Transverse colon (tissue), 4 donors: ENCODE results near the gene SMG6. TPM values are rescaled to one million over a fixed set of nuclear protein-coding genes. Genes with fewer than 3 reads are reported as not detected.

Source experiments
- DNase-seq: peaks from one replicate; pipeline ENCODE4 v3.0.0-alpha.2; 2019
- H3K27ac ChIP-seq, 4 donors: fragments of 200-600 bp; sonication (generic); 2 replicates each; pipeline ENCODE4 v1.5.1; 2016 to 2018; ENCODE audit warnings: inconsistent platforms in 4 of 4
- H3K27me3 ChIP-seq: fragments of 200-600 bp; sonication (generic); 2 replicates; pipeline ENCODE4 v1.5.1; 2017; ENCODE audit warnings: inconsistent platforms
- H3K36me3 ChIP-seq, 4 donors: fragments of 200-600 bp; sonication (generic); 2 replicates each; pipeline ENCODE4 v1.5.1; 2017 to 2019; ENCODE audit warnings: inconsistent platforms in 4 of 4
- H3K4me1 ChIP-seq, 4 donors: fragments of 200-600 bp; sonication (generic); 2 replicates each; pipeline ENCODE4 v1.5.1; 2017 to 2020; ENCODE audit warnings: inconsistent platforms in 4 of 4
- H3K4me3 ChIP-seq, 4 donors: fragments of 200-600 bp; sonication (generic); 1 replicate in 1 of 4; 2 replicates in 3 of 4; pipeline versions ENCODE4 v1.5.1 to v1.6.1; 2017 to 2019; ENCODE audit warnings: inconsistent platforms in 4 of 4
- H3K9me3 ChIP-seq, 2 donors: fragments of 200-600 bp; sonication (generic); 2 replicates each; pipeline ENCODE4 v1.5.1; 2017 to 2019; ENCODE audit warnings: inconsistent platforms in 2 of 2
- EP300 ChIP-seq: sonication (generic); formaldehyde crosslinking; IDR thresholded peaks from one replicate; pipeline ENCODE4 v1.6.1; 2017; ENCODE audit warnings: antibody characterized with exemption, low read depth
- POLR2A ChIP-seq: fragments of 450-650 bp; IDR thresholded peaks from one replicate; pipeline ENCODE4 v1.6.1; 2016; ENCODE audit warnings: antibody characterized with exemption, mild to moderate bottlenecking, moderate library complexity
- POLR2AphosphoS5 ChIP-seq, 3 donors: sonication (generic); formaldehyde crosslinking; IDR thresholded peaks; one replicate each; pipeline ENCODE4 v1.6.1; 2016; ENCODE audit warnings: antibody characterized with exemption in 3 of 3
- WGBS, 2 donors: methylation state at CpG; one replicate each; pipeline ENCODE4 v1.1.5; 2018; ENCODE audit warnings: low coverage in 1 of 2; 5-methylcytosine and 5-hydroxymethylcytosine counted together
- in situ Hi-C, 4 donors: fragments of 200-750 bp; cut with MboI; loops; one replicate each; pipeline versions ENCODE4 v1.15.0 to v1.15.1; 2017; ENCODE audit warnings: low sequenced_read_pairs in 3 of 4, low pct_ligation_motif_present in 1 of 4, low pct_unique_long_range_greater_than_20kb in 1 of 4
- intact Hi-C: fragments of 100-400 bp; cut with DNase I; formaldehyde crosslinking; loops from one replicate; pipeline ENCODE4 v1.15.1; 2023; ENCODE audit warnings: low total_unique reads
- total RNA-seq, 4 donors: library from RNA; depleted of rRNA; stranded (reverse); fragments of >200 nt; gene quantifications; one replicate each; pipeline ENCODE4 v1.1.0, GENCODE V29; 2016
- TF ChIP-seq, protein P1 (sequence below), 5 experiments: fragments of 200-600 bp in 3 of 5; fragments of 450-650 bp in 2 of 5; sonication (generic) in 3 of 5; IDR thresholded peaks; 1 replicate in 2 of 5; 2 replicates in 3 of 5; pipeline ENCODE4 v1.5.1; 2016 to 2017; ENCODE audit warnings: antibody characterized with exemption in 5 of 5, inconsistent platforms in 3 of 5, mild to moderate bottlenecking in 2 of 5, moderate library complexity in 1 of 5

The SMG6 gene
- total RNA-seq, 4 donors from 2014 or later = 28.6 to 112 (median 39.1) TPM

DNA sequence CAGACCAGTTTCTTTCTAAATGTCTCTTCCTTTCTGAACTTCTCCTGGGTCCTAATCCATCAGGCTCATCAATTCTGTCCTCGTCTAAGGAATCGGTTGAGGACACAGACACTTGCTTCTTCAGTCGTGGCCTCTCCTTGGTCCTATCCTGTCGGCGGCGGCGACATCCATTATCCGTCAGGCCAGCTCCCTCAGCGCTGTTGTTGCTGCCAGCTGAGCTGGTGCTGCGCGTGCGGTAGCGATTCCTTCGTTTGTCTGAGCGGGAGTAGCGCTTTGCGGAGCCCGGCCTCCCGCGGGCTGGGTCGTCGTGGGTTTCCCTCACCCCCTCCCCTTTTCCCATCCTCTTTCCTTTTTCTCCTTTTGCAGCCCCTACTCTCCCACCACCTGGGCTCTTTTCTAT, 3.8 kb downstream of the SMG6 start:
- in situ Hi-C loops = loop anchor here in 1 of 4 donors (25.0 kb wide), 1 partner anchor 412 kb away; no protein-coding TSS in a partner anchor
- DNase-seq = no peak
- no peaks in the 10 kb centered on the region for H3K9me3 ChIP-seq
- H3K27ac ChIP-seq = no peak overlapping the region
- WGBS, 2 donors = 70 to 94% methylated on average over 2 to 22 of the region's 22 CpGs
- H3K4me3 ChIP-seq = no peak overlapping the region
- H3K27me3 ChIP-seq = no peaks in the 10 kb centered on the region
- peaks cover 8 to 25% (median 15%) of the 10 kb centered on the region in 4 donors for H3K4me1 ChIP-seq
- peaks cover 0 to 29% (median 7%) of the 10 kb centered on the region in 4 donors for H3K36me3 ChIP-seq
- intact Hi-C loops = no loop called here
- TF ChIP-seq POLR2A (no peak), POLR2AphosphoS5 (IDR thresholded peaks at IDR 0.05) (no peak), EP300 (no peak)
- TF ChIP-seq, protein P1, sequence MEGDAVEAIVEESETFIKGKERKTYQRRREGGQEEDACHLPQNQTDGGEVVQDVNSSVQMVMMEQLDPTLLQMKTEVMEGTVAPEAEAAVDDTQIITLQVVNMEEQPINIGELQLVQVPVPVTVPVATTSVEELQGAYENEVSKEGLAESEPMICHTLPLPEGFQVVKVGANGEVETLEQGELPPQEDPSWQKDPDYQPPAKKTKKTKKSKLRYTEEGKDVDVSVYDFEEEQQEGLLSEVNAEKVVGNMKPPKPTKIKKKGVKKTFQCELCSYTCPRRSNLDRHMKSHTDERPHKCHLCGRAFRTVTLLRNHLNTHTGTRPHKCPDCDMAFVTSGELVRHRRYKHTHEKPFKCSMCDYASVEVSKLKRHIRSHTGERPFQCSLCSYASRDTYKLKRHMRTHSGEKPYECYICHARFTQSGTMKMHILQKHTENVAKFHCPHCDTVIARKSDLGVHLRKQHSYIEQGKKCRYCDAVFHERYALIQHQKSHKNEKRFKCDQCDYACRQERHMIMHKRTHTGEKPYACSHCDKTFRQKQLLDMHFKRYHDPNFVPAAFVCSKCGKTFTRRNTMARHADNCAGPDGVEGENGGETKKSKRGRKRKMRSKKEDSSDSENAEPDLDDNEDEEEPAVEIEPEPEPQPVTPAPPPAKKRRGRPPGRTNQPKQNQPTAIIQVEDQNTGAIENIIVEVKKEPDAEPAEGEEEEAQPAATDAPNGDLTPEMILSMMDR (IDR thresholded peaks at IDR 0.05) = no peak

- Histone ChIP-seq H3K9me3 (no peaks in the 10 kb centered on the region), H3K27ac (no peak overlapping the region), H3K4me1 (peaks cover 8 to 19% (median 14%) of the 10 kb centered on the region in 4 donors), H3K4me3 (no peak overlapping the region), H3K27me3 (no peaks in the 10 kb centered on the region), H3K36me3 (peaks cover 0 to 29% (median 7%) of the 10 kb centered on the region in 4 donors)
- in situ Hi-C loops = loop anchor here in 1 of 4 donors (25.0 kb wide), 1 partner anchor 412 kb away; no protein-coding TSS in a partner anchor
- intact Hi-C loops = no loop called here
- TF ChIP-seq POLR2AphosphoS5 (IDR thresholded peaks at IDR 0.05) = no peak
- WGBS, 2 donors = 97% methylated on average over 12 of the region's 12 CpGs
- DNase-seq = no peak
Observed at GRCh38 chr17:2299136-2299535, 4.4 kb downstream of the SMG6 start.

GRCh38 chr17:2297023-2297422, 6.6 kb downstream of the SMG6 start:
- DNase-seq = no peak
- Histone ChIP-seq H3K27me3 (no peaks in the 10 kb centered on the region), H3K4me1 (peaks cover 3 to 11% (median 5%) of the 10 kb centered on the region in 4 donors), H3K27ac (no peak overlapping the region), H3K4me3 (no peak overlapping the region), H3K9me3 (no peaks in the 10 kb centered on the region), H3K36me3 (peaks cover 0 to 42% (median 10%) of the 10 kb centered on the region in 4 donors)
- in situ Hi-C loops = loop anchor here in 1 of 4 donors (25.0 kb wide), 1 partner anchor 410 kb away; no protein-coding TSS in a partner anchor
- 91 to 94% methylated on average over 4 to 5 of the region's 5 CpGs for WGBS, 2 donors
- intact Hi-C loops = no loop called here
- TF ChIP-seq, protein P1 (IDR thresholded peaks at IDR 0.05) = no peak
- TF ChIP-seq POLR2A = no peak
- no peak for TF ChIP-seq POLR2AphosphoS5 (IDR thresholded peaks at IDR 0.05)
- TF ChIP-seq EP300 = no peak

GRCh38 chr17:2295575-2295974, 8.0 kb downstream of the SMG6 start:
- DNase-seq = no peak
- Histone ChIP-seq H3K36me3 (peaks cover 0 to 48% (median 14%) of the 10 kb centered on the region in 4 donors), H3K27me3 (no peaks in the 10 kb centered on the region), H3K9me3 (no peaks in the 10 kb centered on the region), H3K4me1 (no peaks in the 10 kb centered on the region), H3K4me3 (no peak overlapping the region), H3K27ac (no peak overlapping the region)
- in situ Hi-C loops (loop anchor here in 1 of 4 donors (25.0 kb wide), 1 partner anchor 408 kb away; no protein-coding TSS in a partner anchor), intact Hi-C loops (no loop called here)
- TF ChIP-seq, protein P1 (IDR thresholded peaks at IDR 0.05) = no peak
- no peak for TF ChIP-seq POLR2A
- no peak for TF ChIP-seq EP300
- TF ChIP-seq POLR2AphosphoS5 (IDR thresholded peaks at IDR 0.05) = no peak
- 70 to 100% methylated on average over 1 of the region's 1 CpG for WGBS, 2 donors
